ENCODE measurements around the gene HMGN1.
"Not testable (repeated sequence)": the region's sequence is repeated elsewhere in the genome, so short reads cannot be mapped to it uniquely, and the experiment has no call there.

Gene HMGN1

GRCh38 chr21:39348355-39349210, at the start of gene HMGN1:
Gene HMGN1, minus strand, starts transcription at chr21:39349088. Its CDS starts 171 bp downstream, at chr21:39348917.
- peak; percentile 95 for DNase-seq

- DNase-seq, result no peak
These were observed 48.9 kb upstream of the HMGN1 start for GRCh38 chr21:39397646-39398385.

GRCh38 chr21:39392981-39393380, 44.1 kb upstream of the HMGN1 start:
- DNase-seq, result no peak

GRCh38 chr21:39390212-39390765, 41.4 kb upstream of the HMGN1 start:
- DNase-seq, result no peak

- DNase-seq, result no peak
These were observed 39.9 kb upstream of the HMGN1 start for GRCh38 chr21:39388811-39389155.

GRCh38 chr21:39388038-39388810, 39.3 kb upstream of the HMGN1 start:
- DNase-seq, result peak; percentile 87

- peak; percentile 95 for DNase-seq
These were observed 38.7 kb upstream of the HMGN1 start for GRCh38 chr21:39387461-39388037.

- DNase-seq, result no peak
These were observed 38.0 kb upstream of the HMGN1 start for GRCh38 chr21:39386899-39387298.

- peak; percentile 37 for DNase-seq
These were observed 37.3 kb upstream of the HMGN1 start for GRCh38 chr21:39386194-39386593.

GRCh38 chr21:39385299-39386145, 36.6 kb upstream of the HMGN1 start:
- peak; percentile 89 for DNase-seq

GRCh38 chr21:39384674-39385298, 35.9 kb upstream of the HMGN1 start:
- DNase-seq, result no peak

- DNase-seq, result not testable (repeated sequence)
These were observed 33.2 kb upstream of the HMGN1 start for GRCh38 chr21:39382096-39382495.

- no peak for DNase-seq
These were observed 32.1 kb upstream of the HMGN1 start for GRCh38 chr21:39381009-39381408.

GRCh38 chr21:39379986-39380891, 31.4 kb upstream of the HMGN1 start:
- peak; percentile 97 for DNase-seq

GRCh38 chr21:39377444-39378050, 28.7 kb upstream of the HMGN1 start:
- no peak for DNase-seq

- DNase-seq, result no peak
These were observed 26.6 kb upstream of the HMGN1 start for GRCh38 chr21:39375446-39375845.

GRCh38 chr21:39374046-39374445, 25.2 kb upstream of the HMGN1 start:
- no peak for DNase-seq

- no peak for DNase-seq
These were observed 24.7 kb upstream of the HMGN1 start for GRCh38 chr21:39373634-39374033.

GRCh38 chr21:39369896-39370288, 21.0 kb upstream of the HMGN1 start:
- not testable (repeated sequence) for DNase-seq

- DNase-seq, result no peak
These were observed 18.9 kb upstream of the HMGN1 start for GRCh38 chr21:39367783-39368182.

Measured in right hindlimb (tissue), 1 donor.